ENCODE results near the gene PAX4.

Gene PAX4

DNA sequence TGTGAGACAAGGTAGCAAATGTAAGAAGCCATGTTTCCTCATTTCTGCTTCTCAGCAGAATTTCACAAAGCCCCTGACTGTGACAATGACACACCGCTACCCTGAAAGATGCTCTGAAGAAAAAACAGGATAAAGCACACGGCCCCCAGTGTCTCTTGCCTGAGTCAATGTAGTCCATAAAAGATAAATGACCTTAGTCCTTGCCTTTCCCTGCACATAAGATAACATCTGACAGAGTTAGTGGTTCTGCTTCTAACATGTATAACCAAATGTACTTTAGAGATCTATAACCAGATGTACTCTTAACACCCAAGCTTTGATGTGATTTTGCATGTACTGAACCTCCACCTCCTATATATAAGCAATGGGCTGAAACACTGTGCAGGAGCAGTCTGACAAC, 31.0 kb upstream of the PAX4 start:
- H3K36me3 ChIP-seq (ENCODE audit: insufficient read depth, low read length) = no peaks in the 10 kb centered on the region
- H3F3A ChIP-seq (ENCODE audit: low read depth) = no peaks in the 10 kb centered on the region
- no peak overlapping the region for H2AFZ ChIP-seq (ENCODE audit: low read length)

DNA sequence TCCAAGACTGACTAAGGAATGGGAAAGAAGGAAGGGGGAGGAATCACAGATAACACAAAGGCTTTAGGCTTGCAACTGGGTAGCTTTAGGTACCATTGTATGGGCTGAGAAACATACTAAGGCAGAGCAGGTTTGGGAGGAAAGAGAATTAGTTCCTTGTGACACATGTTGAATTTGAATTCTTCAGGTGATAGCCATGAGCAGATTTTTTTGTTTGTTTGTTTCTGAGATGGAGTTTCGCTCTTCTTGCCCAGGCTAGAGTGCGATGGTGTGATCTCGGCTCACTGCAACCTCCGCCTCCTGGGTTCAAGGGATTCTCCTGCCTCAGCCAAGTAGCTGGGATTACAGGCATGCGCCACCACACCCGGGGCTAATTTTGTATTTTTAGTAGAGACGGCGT, 29.7 kb upstream of the PAX4 start:
- H2AFZ ChIP-seq (ENCODE audit: low read length) = no peak overlapping the region
- TF ChIP-seq, protein P1, sequence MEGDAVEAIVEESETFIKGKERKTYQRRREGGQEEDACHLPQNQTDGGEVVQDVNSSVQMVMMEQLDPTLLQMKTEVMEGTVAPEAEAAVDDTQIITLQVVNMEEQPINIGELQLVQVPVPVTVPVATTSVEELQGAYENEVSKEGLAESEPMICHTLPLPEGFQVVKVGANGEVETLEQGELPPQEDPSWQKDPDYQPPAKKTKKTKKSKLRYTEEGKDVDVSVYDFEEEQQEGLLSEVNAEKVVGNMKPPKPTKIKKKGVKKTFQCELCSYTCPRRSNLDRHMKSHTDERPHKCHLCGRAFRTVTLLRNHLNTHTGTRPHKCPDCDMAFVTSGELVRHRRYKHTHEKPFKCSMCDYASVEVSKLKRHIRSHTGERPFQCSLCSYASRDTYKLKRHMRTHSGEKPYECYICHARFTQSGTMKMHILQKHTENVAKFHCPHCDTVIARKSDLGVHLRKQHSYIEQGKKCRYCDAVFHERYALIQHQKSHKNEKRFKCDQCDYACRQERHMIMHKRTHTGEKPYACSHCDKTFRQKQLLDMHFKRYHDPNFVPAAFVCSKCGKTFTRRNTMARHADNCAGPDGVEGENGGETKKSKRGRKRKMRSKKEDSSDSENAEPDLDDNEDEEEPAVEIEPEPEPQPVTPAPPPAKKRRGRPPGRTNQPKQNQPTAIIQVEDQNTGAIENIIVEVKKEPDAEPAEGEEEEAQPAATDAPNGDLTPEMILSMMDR (conservative IDR thresholded peaks at IDR 0.05; ENCODE audit: low read length) = no peak
- TF ChIP-seq EZH2phosphoT487 (IDR thresholded peaks at IDR 0.05; ENCODE audit: borderline replicate concordance) = no peak

More for the DNA sequence above, 31.0 kb upstream of the PAX4 start:
- no peaks in the 10 kb centered on the region for H3K27me3 ChIP-seq (ENCODE audit: insufficient read depth, low read length, poor library complexity, severe bottlenecking)
- H3K4me2 ChIP-seq (ENCODE audit: low read depth, low read length, poor library complexity, severe bottlenecking) = no peak overlapping the region
- peaks cover 17% of the 10 kb centered on the region for H4K20me1 ChIP-seq (ENCODE audit: insufficient read depth, low read length, poor library complexity, severe bottlenecking)
- no peaks in the 10 kb centered on the region for H3K9me2 ChIP-seq (replicated peaks; ENCODE audit: low read depth, low read length)
- peaks cover 19% of the 10 kb centered on the region for H3K79me2 ChIP-seq (ENCODE audit: insufficient read depth, low read length)
- H3K9me3 ChIP-seq (ENCODE audit: insufficient read depth, low read depth, low read length) = no peaks in the 10 kb centered on the region
- H3K9ac ChIP-seq (ENCODE audit: low read depth, low read length, poor library complexity, severe bottlenecking) = no peak overlapping the region
- TF ChIP-seq, protein P1 (conservative IDR thresholded peaks at IDR 0.05; ENCODE audit: low read length) = no peak
- TF ChIP-seq EZH2phosphoT487 (IDR thresholded peaks at IDR 0.05; ENCODE audit: borderline replicate concordance) = no peak
- no peak overlapping the region for H3K4me3 ChIP-seq (ENCODE audit: low read length, poor library complexity, severe bottlenecking)
- H3K4me1 ChIP-seq (ENCODE audit: insufficient read depth, low read length, poor library complexity, severe bottlenecking) = peaks cover 21% of the 10 kb centered on the region

DNA sequence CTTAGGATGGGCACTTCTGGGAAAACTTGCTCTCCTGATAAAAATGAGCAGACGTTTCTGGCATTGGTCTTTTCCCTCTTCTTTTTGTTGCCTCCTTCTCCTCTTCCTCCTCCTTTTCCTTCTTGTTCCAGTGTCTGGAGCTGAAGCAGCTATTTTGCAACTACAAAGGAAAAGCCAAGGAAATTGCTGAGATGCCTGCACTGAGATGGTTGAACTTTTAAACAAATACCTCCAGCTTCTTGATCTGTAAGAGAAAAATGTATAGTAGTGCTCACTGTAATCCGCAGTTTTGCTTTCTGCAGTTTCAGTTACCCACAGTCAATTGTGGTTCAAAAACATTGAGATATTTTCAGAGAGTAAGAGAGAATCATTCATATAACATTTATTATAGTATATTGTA, 26.5 kb upstream of the PAX4 start:
- no peaks in the 10 kb centered on the region for H3K27me3 ChIP-seq (ENCODE audit: insufficient read depth, low read length, poor library complexity, severe bottlenecking)
- H4K20me1 ChIP-seq (ENCODE audit: insufficient read depth, low read length, poor library complexity, severe bottlenecking) = no peaks in the 10 kb centered on the region
- H3F3A ChIP-seq (ENCODE audit: low read depth) = no peaks in the 10 kb centered on the region
- H3K9ac ChIP-seq (ENCODE audit: low read depth, low read length, poor library complexity, severe bottlenecking) = no peak overlapping the region
- no peak overlapping the region for H3K4me3 ChIP-seq (ENCODE audit: low read length, poor library complexity, severe bottlenecking)
- H2AFZ ChIP-seq (ENCODE audit: low read length) = no peak overlapping the region
- no peaks in the 10 kb centered on the region for H3K9me3 ChIP-seq (ENCODE audit: insufficient read depth, low read depth, low read length)
- no peak overlapping the region for H3K4me2 ChIP-seq (ENCODE audit: low read depth, low read length, poor library complexity, severe bottlenecking)
- TF ChIP-seq EZH2phosphoT487 (IDR thresholded peaks at IDR 0.05; ENCODE audit: borderline replicate concordance) = no peak
- TF ChIP-seq, protein P1 (conservative IDR thresholded peaks at IDR 0.05; ENCODE audit: low read length) = no peak
- no peaks in the 10 kb centered on the region for H3K4me1 ChIP-seq (ENCODE audit: insufficient read depth, low read length, poor library complexity, severe bottlenecking)
- H3K36me3 ChIP-seq (ENCODE audit: insufficient read depth, low read length) = no peaks in the 10 kb centered on the region
- no peaks in the 10 kb centered on the region for H3K9me2 ChIP-seq (replicated peaks; ENCODE audit: low read depth, low read length)
- no peaks in the 10 kb centered on the region for H3K79me2 ChIP-seq (ENCODE audit: insufficient read depth, low read length)

More for the DNA sequence above, 29.7 kb upstream of the PAX4 start:
- H3K36me3 ChIP-seq (ENCODE audit: insufficient read depth, low read length) = no peaks in the 10 kb centered on the region
- H3K4me1 ChIP-seq (ENCODE audit: insufficient read depth, low read length, poor library complexity, severe bottlenecking) = peaks cover 8% of the 10 kb centered on the region
- peaks cover 4% of the 10 kb centered on the region for H4K20me1 ChIP-seq (ENCODE audit: insufficient read depth, low read length, poor library complexity, severe bottlenecking)
- no peaks in the 10 kb centered on the region for H3K9me3 ChIP-seq (ENCODE audit: insufficient read depth, low read depth, low read length)
- H3K4me2 ChIP-seq (ENCODE audit: low read depth, low read length, poor library complexity, severe bottlenecking) = no peak overlapping the region
- no peaks in the 10 kb centered on the region for H3F3A ChIP-seq (ENCODE audit: low read depth)
- H3K9me2 ChIP-seq (replicated peaks; ENCODE audit: low read depth, low read length) = no peaks in the 10 kb centered on the region
- peaks cover 5% of the 10 kb centered on the region for H3K79me2 ChIP-seq (ENCODE audit: insufficient read depth, low read length)
- H3K27me3 ChIP-seq (ENCODE audit: insufficient read depth, low read length, poor library complexity, severe bottlenecking) = no peaks in the 10 kb centered on the region
- H3K4me3 ChIP-seq (ENCODE audit: low read length, poor library complexity, severe bottlenecking) = no peak overlapping the region
- H3K9ac ChIP-seq (ENCODE audit: low read depth, low read length, poor library complexity, severe bottlenecking) = no peak overlapping the region
